KMS-11 (cell line): Measurements from ENCODE around the gene R3HDM4.

Experiments used
- H2AFZ ChIP-seq: fragments of 200-600 bp; sonication (generic); 2 replicates; pipeline ENCODE4 v1.6.1; 2016; ENCODE audit warnings: antibody characterized with exemption, mixed run types, low read depth
- H3K27ac ChIP-seq: fragments of 200-600 bp; sonication (generic); 2 replicates; pipeline ENCODE4 v1.6.1; 2016; ENCODE audit warnings: mild to moderate bottlenecking, mixed run types
- H3K27me3 ChIP-seq: fragments of 200-600 bp; sonication (generic); 2 replicates; pipeline ENCODE4 v1.6.1; 2017; ENCODE audit warnings: mild to moderate bottlenecking, low read depth, mixed run types, moderate library complexity; ENCODE audit not compliant: insufficient read depth
- H3K36me3 ChIP-seq: fragments of 200-600 bp; sonication (generic); 2 replicates; pipeline ENCODE4 v1.6.1; 2017; ENCODE audit warnings: mild to moderate bottlenecking, mixed run types; ENCODE audit not compliant: insufficient read depth
- H3K4me1 ChIP-seq: fragments of 200-600 bp; sonication (generic); 2 replicates; pipeline ENCODE4 v1.6.1; 2016; ENCODE audit warnings: mild to moderate bottlenecking, low read depth, mixed run types; ENCODE audit not compliant: poor library complexity, severe bottlenecking
- H3K4me2 ChIP-seq: fragments of 200-600 bp; sonication (generic); 2 replicates; pipeline ENCODE4 v1.7.0; 2016; ENCODE audit warnings: mild to moderate bottlenecking, mixed run types
- H3K4me3 ChIP-seq: fragments of 200-600 bp; sonication (generic); IDR thresholded peaks from 2 replicates; pipeline ENCODE4 v1.6.1; 2017; ENCODE audit warnings: low read depth, low read length, mixed read lengths; ENCODE audit not compliant: insufficient read depth
- H3K79me2 ChIP-seq: fragments of 200-600 bp; sonication (generic); 2 replicates; pipeline ENCODE4 v1.6.1; 2016; ENCODE audit warnings: low read depth, mixed run types; ENCODE audit not compliant: insufficient read depth
- H3K9ac ChIP-seq: fragments of 200-600 bp; sonication (generic); 2 replicates; pipeline ENCODE4 v1.6.1; 2016; ENCODE audit warnings: mild to moderate bottlenecking, mixed run types
- H4K20me1 ChIP-seq: fragments of 200-600 bp; sonication (generic); 2 replicates; pipeline ENCODE4 v1.6.1; 2016; ENCODE audit warnings: mild to moderate bottlenecking, mixed run types; ENCODE audit not compliant: insufficient read depth
- TF ChIP-seq, protein P1 (sequence below): fragments of 200-600 bp; sonication (generic); conservative IDR thresholded peaks from 2 replicates; pipeline ENCODE4 v1.6.1; 2017; ENCODE audit warnings: low read depth, mild to moderate bottlenecking, antibody characterized with exemption, low read length, moderate library complexity, mixed read lengths

R3HDM4 gene

DNA sequence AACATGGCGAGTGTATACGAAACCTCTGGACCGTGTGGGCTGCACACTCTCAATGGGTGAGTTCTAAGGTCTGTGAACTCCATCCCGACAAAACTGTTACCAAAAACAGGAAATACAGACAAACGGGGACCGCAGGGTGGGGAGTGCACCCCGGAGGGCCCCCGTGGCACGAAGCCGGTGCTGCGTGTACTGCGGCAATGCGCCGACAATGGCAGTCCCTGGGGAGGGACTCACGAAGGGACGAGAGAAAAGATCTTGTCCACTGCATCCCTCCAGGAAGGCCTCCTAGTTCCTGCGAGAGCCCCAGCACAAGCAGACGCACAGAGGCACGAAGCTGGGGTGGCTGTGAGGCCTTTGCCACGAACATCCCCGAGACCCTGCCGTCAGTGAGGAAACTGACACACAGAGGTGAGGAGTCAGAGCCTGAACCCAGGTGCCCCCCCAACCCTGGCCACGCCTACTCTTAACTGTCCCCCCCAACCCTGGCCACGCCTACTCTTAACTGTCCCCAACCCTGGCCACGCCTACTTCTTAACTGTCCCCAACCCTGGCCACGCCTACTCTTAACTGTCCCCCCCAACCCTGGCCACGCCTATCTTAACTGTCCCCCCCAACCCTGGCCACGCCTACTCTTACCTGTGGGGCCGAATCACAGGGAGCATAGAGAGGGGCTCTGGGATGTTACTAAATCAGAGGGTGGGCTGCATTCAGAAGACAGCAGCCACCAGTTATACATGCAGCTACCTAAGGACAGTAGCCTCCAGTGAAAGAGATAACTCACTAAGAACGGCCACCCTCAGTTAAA is 24.2 kb downstream of the R3HDM4 start:
- peaks cover 9% of the 10 kb centered on the region; the same call in 1 of the 2 replicates for H3K79me2 ChIP-seq
- H3K9ac ChIP-seq = no peak overlapping the region
- no peak overlapping the region for H3K4me2 ChIP-seq
- TF ChIP-seq, protein P1, sequence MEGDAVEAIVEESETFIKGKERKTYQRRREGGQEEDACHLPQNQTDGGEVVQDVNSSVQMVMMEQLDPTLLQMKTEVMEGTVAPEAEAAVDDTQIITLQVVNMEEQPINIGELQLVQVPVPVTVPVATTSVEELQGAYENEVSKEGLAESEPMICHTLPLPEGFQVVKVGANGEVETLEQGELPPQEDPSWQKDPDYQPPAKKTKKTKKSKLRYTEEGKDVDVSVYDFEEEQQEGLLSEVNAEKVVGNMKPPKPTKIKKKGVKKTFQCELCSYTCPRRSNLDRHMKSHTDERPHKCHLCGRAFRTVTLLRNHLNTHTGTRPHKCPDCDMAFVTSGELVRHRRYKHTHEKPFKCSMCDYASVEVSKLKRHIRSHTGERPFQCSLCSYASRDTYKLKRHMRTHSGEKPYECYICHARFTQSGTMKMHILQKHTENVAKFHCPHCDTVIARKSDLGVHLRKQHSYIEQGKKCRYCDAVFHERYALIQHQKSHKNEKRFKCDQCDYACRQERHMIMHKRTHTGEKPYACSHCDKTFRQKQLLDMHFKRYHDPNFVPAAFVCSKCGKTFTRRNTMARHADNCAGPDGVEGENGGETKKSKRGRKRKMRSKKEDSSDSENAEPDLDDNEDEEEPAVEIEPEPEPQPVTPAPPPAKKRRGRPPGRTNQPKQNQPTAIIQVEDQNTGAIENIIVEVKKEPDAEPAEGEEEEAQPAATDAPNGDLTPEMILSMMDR = no peak
- H4K20me1 ChIP-seq = no peaks in the 10 kb centered on the region
- no peak overlapping the region for H3K4me3 ChIP-seq
- no peaks in the 10 kb centered on the region for H3K4me1 ChIP-seq
- no peaks in the 10 kb centered on the region for H3K36me3 ChIP-seq
- no peak overlapping the region for H3K27ac ChIP-seq
- no peak overlapping the region for H2AFZ ChIP-seq
- H3K27me3 ChIP-seq = no peaks in the 10 kb centered on the region

DNA sequence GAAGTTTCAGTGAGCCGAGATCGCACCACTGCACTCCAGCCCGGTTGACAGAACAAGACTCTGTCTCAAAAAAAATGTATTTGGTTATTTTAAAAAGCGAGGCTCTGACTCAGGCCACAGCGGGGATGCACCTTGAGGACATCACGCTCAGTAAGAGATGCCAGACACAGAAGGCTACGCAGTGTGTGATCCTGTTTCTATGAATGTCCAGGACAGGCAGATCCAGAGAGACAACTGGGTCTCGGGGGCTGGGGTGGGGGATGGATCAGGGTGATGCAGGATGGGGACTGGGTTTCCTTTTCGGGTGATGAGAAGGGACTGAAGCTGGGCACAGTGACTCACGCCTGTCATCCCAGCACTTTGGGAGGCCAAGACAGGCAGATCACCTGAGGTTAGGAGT is 25.4 kb downstream of the R3HDM4 start:
- H2AFZ ChIP-seq = no peak overlapping the region
- no peaks in the 10 kb centered on the region for H3K27me3 ChIP-seq
- peaks cover 9% of the 10 kb centered on the region; the same call in 1 of the 2 replicates for H3K79me2 ChIP-seq
- H3K4me1 ChIP-seq = no peaks in the 10 kb centered on the region
- H4K20me1 ChIP-seq = no peaks in the 10 kb centered on the region
- TF ChIP-seq, protein P1 = no peak
- no peak overlapping the region for H3K4me2 ChIP-seq
- no peak overlapping the region for H3K27ac ChIP-seq
- no peak overlapping the region for H3K4me3 ChIP-seq
- no peak overlapping the region for H3K9ac ChIP-seq
- no peaks in the 10 kb centered on the region for H3K36me3 ChIP-seq

DNA sequence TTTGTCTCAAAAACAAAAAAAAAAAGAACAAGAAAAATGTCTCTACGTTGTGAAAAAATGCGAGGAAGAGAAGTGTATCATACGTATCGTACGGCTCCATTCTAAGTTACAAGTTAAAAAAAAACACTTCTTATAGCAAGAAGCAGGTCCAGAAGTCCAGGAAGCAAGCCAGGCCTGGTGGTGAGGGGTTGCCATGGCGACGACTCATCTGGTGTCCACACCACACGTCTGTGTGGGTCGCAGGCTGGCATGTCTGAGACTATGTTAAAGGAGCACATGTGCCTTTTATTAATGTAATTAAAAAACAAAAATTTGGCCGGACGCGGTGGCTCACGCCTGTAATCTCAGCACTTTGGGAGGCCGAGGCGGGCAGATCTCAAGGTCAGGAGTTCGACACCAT is 25.9 kb downstream of the R3HDM4 start:
- TF ChIP-seq, protein P1 = no peak
- H3K9ac ChIP-seq = no peak overlapping the region
- no peak overlapping the region for H3K4me3 ChIP-seq
- no peak overlapping the region for H3K27ac ChIP-seq
- no peaks in the 10 kb centered on the region for H4K20me1 ChIP-seq
- H3K4me1 ChIP-seq = no peaks in the 10 kb centered on the region
- H3K27me3 ChIP-seq = no peaks in the 10 kb centered on the region
- H2AFZ ChIP-seq = no peak overlapping the region
- no peaks in the 10 kb centered on the region for H3K36me3 ChIP-seq
- H3K79me2 ChIP-seq = peaks cover 4% of the 10 kb centered on the region; the same call in 1 of the 2 replicates
- no peak overlapping the region for H3K4me2 ChIP-seq

DNA sequence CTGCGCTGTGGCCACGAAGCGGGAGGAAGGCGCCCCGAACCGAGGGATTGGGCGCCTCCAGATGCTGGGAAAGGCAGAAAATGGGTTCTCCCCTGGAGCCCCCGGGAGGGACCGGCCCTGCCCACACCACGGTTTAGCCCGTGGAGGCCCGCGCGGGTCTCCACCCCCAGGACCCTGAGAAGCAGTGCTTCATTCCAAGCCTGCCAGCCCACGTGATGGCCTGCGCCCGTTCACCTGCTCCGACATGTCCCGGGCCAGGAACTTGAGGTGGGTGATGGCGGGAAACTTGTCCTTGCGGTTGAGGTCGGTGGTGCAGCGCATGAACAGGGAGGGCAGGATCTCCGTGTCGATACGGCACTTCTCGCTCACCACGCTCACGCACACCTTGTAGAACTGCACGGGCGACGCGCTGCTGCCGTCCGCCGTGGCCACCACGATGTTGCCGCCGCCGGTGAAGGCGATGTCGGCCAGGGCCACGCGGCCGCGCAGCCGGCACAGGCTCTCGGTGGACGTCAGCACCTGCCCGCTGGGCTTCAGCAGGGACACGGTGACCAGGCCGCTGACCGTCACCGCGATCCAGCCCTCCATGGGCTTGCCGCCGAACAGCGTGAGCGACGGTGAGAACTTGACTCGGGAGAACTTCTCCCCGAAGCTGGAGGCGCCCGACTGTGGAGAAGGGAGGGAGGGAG is 27.3 kb downstream of the R3HDM4 start:
- no peak overlapping the region for H3K4me2 ChIP-seq
- no peaks in the 10 kb centered on the region for H3K27me3 ChIP-seq
- H3K4me3 ChIP-seq = no peak overlapping the region
- H3K4me1 ChIP-seq = no peaks in the 10 kb centered on the region
- no peak overlapping the region for H3K9ac ChIP-seq
- no peak overlapping the region for H2AFZ ChIP-seq
- no peak overlapping the region for H3K27ac ChIP-seq
- no peaks in the 10 kb centered on the region for H3K79me2 ChIP-seq
- no peaks in the 10 kb centered on the region for H4K20me1 ChIP-seq
- no peaks in the 10 kb centered on the region for H3K36me3 ChIP-seq
- TF ChIP-seq, protein P1 = no peak
